ENCODE data around the gene MAD1L1.

The MAD1L1 gene

DNA sequence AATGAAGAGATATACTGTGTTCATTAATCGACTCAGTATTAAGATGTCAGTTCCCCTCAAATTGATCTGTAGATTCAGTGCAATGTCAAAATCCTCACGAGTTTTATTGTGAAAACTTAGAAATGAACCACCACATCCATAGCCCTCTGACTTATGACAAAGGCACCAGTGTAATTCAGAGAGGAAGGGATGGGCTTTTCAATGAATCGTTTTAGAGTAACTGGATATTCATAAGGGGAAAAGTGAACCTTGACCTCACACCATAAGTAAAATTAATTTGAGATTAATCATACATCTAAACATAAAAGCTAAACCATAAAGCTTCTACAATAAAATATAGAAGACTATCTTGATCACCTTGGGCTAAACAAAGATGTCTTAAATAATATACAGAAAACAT, 434.6 kb downstream of the MAD1L1 start:
- Histone ChIP-seq H3K4me3 (ENCODE audit: low read depth, low read length) (no peak overlapping the region), H3K9me3 (ENCODE audit: control insufficient read depth, insufficient read depth, low read length) (peaks cover 14% of the 10 kb centered on the region), H3K27me3 (ENCODE audit: control insufficient read depth, insufficient read depth, low read length) (no peaks in the 10 kb centered on the region), H3K4me1 (ENCODE audit: control insufficient read depth, insufficient read depth, low read length) (no peaks in the 10 kb centered on the region), H3K9ac (ENCODE audit: low read depth, low read length) (no peak overlapping the region), H3K36me3 (ENCODE audit: control insufficient read depth, insufficient read depth, low read length) (no peaks in the 10 kb centered on the region)

GRCh38 chr7:1794888-1795542, 437.7 kb downstream of the MAD1L1 start:
- Histone ChIP-seq H3K27me3 (ENCODE audit: control insufficient read depth, insufficient read depth, low read length) (no peaks in the 10 kb centered on the region), H3K36me3 (ENCODE audit: control insufficient read depth, insufficient read depth, low read length) (no peaks in the 10 kb centered on the region), H3K9ac (ENCODE audit: low read depth, low read length) (no peak overlapping the region), H3K4me1 (ENCODE audit: control insufficient read depth, insufficient read depth, low read length) (no peaks in the 10 kb centered on the region), H3K4me3 (ENCODE audit: low read depth, low read length) (no peak overlapping the region), H3K9me3 (ENCODE audit: control insufficient read depth, insufficient read depth, low read length) (peaks cover 5% of the 10 kb centered on the region)

DNA sequence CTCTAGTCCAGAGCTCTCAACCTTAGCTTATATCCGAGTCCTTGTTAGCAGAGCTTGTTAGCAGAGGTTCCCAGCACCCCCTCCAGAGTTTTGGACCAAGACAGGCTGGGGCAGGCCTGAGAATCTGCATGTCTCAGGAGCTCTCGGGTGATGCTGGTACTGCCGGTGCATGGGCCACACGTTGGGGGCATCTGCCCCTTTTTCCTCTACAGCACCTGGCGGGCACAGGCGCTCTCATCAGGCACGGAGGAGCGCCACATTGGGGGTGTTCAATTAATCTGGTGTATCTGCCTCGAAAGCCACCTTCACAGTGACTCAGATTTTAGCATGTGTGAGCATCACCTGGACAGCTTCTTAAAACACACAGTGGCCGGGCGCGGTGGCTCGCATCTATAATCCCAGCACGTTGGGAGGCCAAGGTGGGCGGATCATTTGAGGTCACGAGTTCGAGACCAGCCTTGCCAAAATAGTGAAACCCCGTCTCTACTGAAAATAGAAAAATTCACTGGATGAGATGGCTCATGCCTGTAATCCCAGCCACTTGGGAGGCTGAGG, 445.0 kb downstream of the MAD1L1 start:
- Histone ChIP-seq H3K27me3 (ENCODE audit: control insufficient read depth, insufficient read depth, low read length) (no peaks in the 10 kb centered on the region), H3K9me3 (ENCODE audit: control insufficient read depth, insufficient read depth, low read length) (no peaks in the 10 kb centered on the region), H3K9ac (ENCODE audit: low read depth, low read length) (no peak overlapping the region), H3K36me3 (ENCODE audit: control insufficient read depth, insufficient read depth, low read length) (no peaks in the 10 kb centered on the region), H3K4me1 (ENCODE audit: control insufficient read depth, insufficient read depth, low read length) (no peaks in the 10 kb centered on the region), H3K4me3 (ENCODE audit: low read depth, low read length) (no peak overlapping the region)

- Histone ChIP-seq H3K9me3 (ENCODE audit: control insufficient read depth, insufficient read depth, low read length) (no peaks in the 10 kb centered on the region), H3K4me1 (ENCODE audit: control insufficient read depth, insufficient read depth, low read length) (no peaks in the 10 kb centered on the region), H3K36me3 (ENCODE audit: control insufficient read depth, insufficient read depth, low read length) (no peaks in the 10 kb centered on the region), H3K4me3 (ENCODE audit: low read depth, low read length) (no peak overlapping the region), H3K27me3 (ENCODE audit: control insufficient read depth, insufficient read depth, low read length) (no peaks in the 10 kb centered on the region), H3K9ac (ENCODE audit: low read depth, low read length) (no peak overlapping the region)
These were observed 445.5 kb downstream of the MAD1L1 start for GRCh38 chr7:1787241-1787640.

DNA sequence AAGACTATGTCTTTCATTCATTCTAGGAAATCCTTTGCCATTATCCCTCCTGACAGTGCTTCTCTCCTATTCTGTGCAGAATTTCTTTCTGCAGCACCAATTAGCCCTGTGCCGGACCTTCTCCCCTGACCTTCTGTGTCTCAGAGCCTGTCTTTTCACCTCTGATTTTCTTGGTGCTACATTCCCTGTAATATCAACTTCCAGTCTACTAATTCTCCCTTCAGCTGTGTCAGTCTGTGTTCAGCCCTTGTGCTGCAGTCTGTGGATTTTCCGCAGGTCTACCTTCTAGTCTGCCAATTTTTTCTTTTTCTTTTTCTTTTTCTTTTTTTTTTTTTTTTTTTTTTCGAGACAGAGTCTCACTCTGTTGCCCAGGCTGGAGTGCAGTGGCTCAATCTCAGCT, 446.9 kb downstream of the MAD1L1 start:
- Histone ChIP-seq H3K9me3 (ENCODE audit: control insufficient read depth, insufficient read depth, low read length) (no peaks in the 10 kb centered on the region), H3K36me3 (ENCODE audit: control insufficient read depth, insufficient read depth, low read length) (no peaks in the 10 kb centered on the region), H3K4me1 (ENCODE audit: control insufficient read depth, insufficient read depth, low read length) (no peaks in the 10 kb centered on the region), H3K27me3 (ENCODE audit: control insufficient read depth, insufficient read depth, low read length) (no peaks in the 10 kb centered on the region), H3K4me3 (ENCODE audit: low read depth, low read length) (no peak overlapping the region), H3K9ac (ENCODE audit: low read depth, low read length) (no peak overlapping the region)

GRCh38 chr7:1781369-1781768, 451.4 kb downstream of the MAD1L1 start:
- no peaks in the 10 kb centered on the region for H3K36me3 ChIP-seq (ENCODE audit: control insufficient read depth, insufficient read depth, low read length)
- H3K9me3 ChIP-seq (ENCODE audit: control insufficient read depth, insufficient read depth, low read length): no peaks in the 10 kb centered on the region
- no peaks in the 10 kb centered on the region for H3K4me1 ChIP-seq (ENCODE audit: control insufficient read depth, insufficient read depth, low read length)
- no peak overlapping the region for H3K4me3 ChIP-seq (ENCODE audit: low read depth, low read length)
- no peaks in the 10 kb centered on the region for H3K27me3 ChIP-seq (ENCODE audit: control insufficient read depth, insufficient read depth, low read length)
- H3K9ac ChIP-seq (ENCODE audit: low read depth, low read length): no peak overlapping the region

GRCh38 chr7:1779445-1779844, 453.3 kb downstream of the MAD1L1 start:
- no peak overlapping the region for H3K4me3 ChIP-seq (ENCODE audit: low read depth, low read length)
- H3K9ac ChIP-seq (ENCODE audit: low read depth, low read length): no peak overlapping the region
- no peaks in the 10 kb centered on the region for H3K27me3 ChIP-seq (ENCODE audit: control insufficient read depth, insufficient read depth, low read length)
- H3K36me3 ChIP-seq (ENCODE audit: control insufficient read depth, insufficient read depth, low read length): no peaks in the 10 kb centered on the region
- H3K9me3 ChIP-seq (ENCODE audit: control insufficient read depth, insufficient read depth, low read length): no peaks in the 10 kb centered on the region
- H3K4me1 ChIP-seq (ENCODE audit: control insufficient read depth, insufficient read depth, low read length): no peaks in the 10 kb centered on the region

DNA sequence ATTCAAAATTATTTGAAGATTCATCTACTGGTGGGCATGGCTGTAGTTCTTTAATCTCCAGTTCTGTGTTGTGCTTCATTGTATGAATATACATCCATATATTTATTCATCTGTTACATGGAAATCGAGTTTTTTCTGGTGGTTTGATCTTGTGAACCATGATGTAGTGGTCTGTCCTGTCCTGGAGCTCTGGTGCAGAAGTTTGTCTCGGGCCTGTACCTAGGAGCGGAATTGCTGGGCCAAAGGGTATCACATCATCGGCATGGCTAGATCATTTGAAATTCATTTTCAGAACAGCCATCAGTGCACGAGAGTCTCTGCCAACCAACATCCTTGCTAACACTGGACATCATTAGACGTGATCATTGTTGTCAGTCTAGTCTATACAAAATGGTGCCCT, 455.6 kb downstream of the MAD1L1 start:
- Histone ChIP-seq H3K9ac (ENCODE audit: low read depth, low read length) (no peak overlapping the region), H3K27me3 (ENCODE audit: control insufficient read depth, insufficient read depth, low read length) (no peaks in the 10 kb centered on the region), H3K4me3 (ENCODE audit: low read depth, low read length) (no peak overlapping the region), H3K36me3 (ENCODE audit: control insufficient read depth, insufficient read depth, low read length) (no peaks in the 10 kb centered on the region), H3K4me1 (ENCODE audit: control insufficient read depth, insufficient read depth, low read length) (no peaks in the 10 kb centered on the region), H3K9me3 (ENCODE audit: control insufficient read depth, insufficient read depth, low read length) (no peaks in the 10 kb centered on the region)

DNA sequence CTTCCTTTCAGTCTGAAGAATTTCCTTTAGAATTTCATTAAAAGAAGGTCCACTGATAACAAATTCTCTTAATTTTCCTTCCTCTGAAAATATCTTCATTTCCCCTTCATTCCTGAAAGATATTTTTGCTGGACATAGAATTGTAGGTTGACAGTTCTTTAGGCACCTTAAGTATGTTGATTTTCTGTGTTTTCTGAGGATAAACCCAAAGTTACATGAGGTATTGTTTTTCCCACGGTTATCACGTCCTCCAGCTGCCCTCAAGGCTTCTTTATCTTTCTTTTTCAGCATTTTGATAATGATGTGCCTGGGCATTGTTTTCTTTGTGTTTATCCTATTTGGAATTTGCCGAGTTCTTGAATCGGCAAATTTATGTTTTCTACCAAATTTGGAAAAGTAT, 457.4 kb downstream of the MAD1L1 start:
- Histone ChIP-seq H3K36me3 (ENCODE audit: control insufficient read depth, insufficient read depth, low read length) (no peaks in the 10 kb centered on the region), H3K4me1 (ENCODE audit: control insufficient read depth, insufficient read depth, low read length) (no peaks in the 10 kb centered on the region), H3K9ac (ENCODE audit: low read depth, low read length) (no peak overlapping the region), H3K9me3 (ENCODE audit: control insufficient read depth, insufficient read depth, low read length) (no peaks in the 10 kb centered on the region), H3K4me3 (ENCODE audit: low read depth, low read length) (no peak overlapping the region), H3K27me3 (ENCODE audit: control insufficient read depth, insufficient read depth, low read length) (no peaks in the 10 kb centered on the region)

- H3K27me3 ChIP-seq (ENCODE audit: control insufficient read depth, insufficient read depth, low read length): no peaks in the 10 kb centered on the region
These were observed 462.4 kb downstream of the MAD1L1 start for GRCh38 chr7:1770331-1770730.

GRCh38 chr7:1769286-1770200, 463.2 kb downstream of the MAD1L1 start:
- Histone ChIP-seq H3K36me3 (ENCODE audit: control insufficient read depth, insufficient read depth, low read length) (no peaks in the 10 kb centered on the region), H3K4me3 (ENCODE audit: low read depth, low read length) (no peak overlapping the region), H3K9ac (ENCODE audit: low read depth, low read length) (no peak overlapping the region), H3K4me1 (ENCODE audit: control insufficient read depth, insufficient read depth, low read length) (no peaks in the 10 kb centered on the region), H3K27me3 (ENCODE audit: control insufficient read depth, insufficient read depth, low read length) (no peaks in the 10 kb centered on the region), H3K9me3 (ENCODE audit: control insufficient read depth, insufficient read depth, low read length) (no peaks in the 10 kb centered on the region)

More at GRCh38 chr7:1770331-1770730, 462.4 kb downstream of the MAD1L1 start:
- H3K4me3 ChIP-seq (ENCODE audit: low read depth, low read length): no peak overlapping the region
- no peaks in the 10 kb centered on the region for H3K9me3 ChIP-seq (ENCODE audit: control insufficient read depth, insufficient read depth, low read length)
- H3K36me3 ChIP-seq (ENCODE audit: control insufficient read depth, insufficient read depth, low read length): no peaks in the 10 kb centered on the region
- H3K9ac ChIP-seq (ENCODE audit: low read depth, low read length): no peak overlapping the region
- no peaks in the 10 kb centered on the region for H3K4me1 ChIP-seq (ENCODE audit: control insufficient read depth, insufficient read depth, low read length)

- Histone ChIP-seq H3K4me3 (ENCODE audit: low read depth, low read length) (no peak overlapping the region), H3K9ac (ENCODE audit: low read depth, low read length) (no peak overlapping the region), H3K4me1 (ENCODE audit: control insufficient read depth, insufficient read depth, low read length) (no peaks in the 10 kb centered on the region), H3K9me3 (ENCODE audit: control insufficient read depth, insufficient read depth, low read length) (no peaks in the 10 kb centered on the region), H3K36me3 (ENCODE audit: control insufficient read depth, insufficient read depth, low read length) (no peaks in the 10 kb centered on the region), H3K27me3 (ENCODE audit: control insufficient read depth, insufficient read depth, low read length) (no peaks in the 10 kb centered on the region)
These were observed 463.9 kb downstream of the MAD1L1 start for GRCh38 chr7:1768832-1769231.
